ENCODE results near the gene FGF18. TPM values are rescaled to one million over a fixed set of nuclear protein-coding genes. Genes with fewer than 3 reads are reported as not detected.

FGF18 gene
- total RNA-seq, 1 donor from 2014 or later, result 0.13 TPM

DNA sequence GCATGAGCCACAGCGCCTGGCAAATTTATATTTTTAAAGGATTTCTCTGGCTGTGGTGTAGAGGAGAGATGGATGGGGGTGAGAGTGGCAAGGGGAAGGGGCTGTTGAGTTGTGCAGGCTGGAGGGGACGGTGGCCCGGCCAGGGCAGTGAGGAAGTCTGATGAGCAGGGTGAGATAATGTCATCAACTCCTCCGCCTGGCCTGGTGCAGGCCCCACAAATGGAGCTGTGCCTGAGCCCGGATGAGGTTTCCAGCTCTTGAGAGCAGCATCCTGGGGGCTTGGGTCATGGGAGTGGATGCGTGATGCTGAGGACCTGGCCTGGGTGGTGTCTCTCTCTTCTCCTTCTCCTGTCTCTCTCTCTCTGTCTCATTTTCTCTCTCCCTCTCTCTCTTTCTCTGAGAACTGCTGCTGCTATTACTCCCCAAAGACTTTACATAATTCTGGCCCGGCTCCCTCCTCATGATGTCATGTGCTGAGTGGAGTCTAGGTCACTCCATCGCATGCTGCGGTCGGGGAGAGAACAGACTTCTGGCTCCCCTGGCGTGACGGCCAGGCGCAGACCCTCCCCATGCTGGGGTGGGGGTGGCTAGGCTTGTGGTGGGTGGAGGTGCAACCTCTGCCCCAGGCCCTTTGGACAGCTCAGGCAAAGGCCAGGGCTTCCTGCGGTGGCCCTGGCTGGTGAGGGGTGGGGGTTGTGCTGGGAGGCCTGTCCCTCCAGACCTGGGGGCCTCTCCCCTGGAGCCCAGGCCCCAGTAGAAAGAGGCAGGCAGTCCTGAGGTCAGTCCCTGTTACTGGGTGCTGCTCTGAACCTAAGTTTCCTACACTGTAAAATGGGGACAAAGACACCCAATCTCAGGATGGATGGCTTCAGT lies 26.4 kb downstream of the FGF18 start:
- no peak overlapping the region for H3K4me3 Mint-ChIP-seq (ENCODE audit: unreplicated experiment)

DNA sequence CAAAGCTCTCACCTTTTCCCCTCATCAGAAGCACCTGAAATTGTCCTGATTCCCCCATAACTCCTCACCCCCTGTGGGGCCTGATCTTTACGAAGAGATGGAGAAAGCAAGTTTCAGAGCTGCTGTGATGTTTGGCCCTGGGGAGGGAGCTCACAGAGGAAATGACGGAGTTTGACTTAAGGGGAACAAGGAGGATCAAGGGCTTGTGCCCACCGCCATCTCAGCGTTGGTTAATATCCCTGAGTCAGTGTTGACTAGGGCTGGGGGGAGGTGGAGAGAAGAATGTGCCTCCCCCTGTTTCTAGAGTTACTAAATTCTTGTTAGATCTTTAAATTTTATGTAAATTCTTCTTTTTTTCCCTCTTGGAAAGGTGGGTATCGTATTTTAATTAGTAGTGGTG lies 27.8 kb downstream of the FGF18 start:
- H3K4me3 Mint-ChIP-seq (ENCODE audit: unreplicated experiment), result no peak overlapping the region
- H3K36me3 Mint-ChIP-seq (ENCODE audit: low read depth, unreplicated experiment), result peaks cover 8% of the 10 kb centered on the region
- no peak for DNase-seq (ENCODE audit: low spot score)
- H3K4me1 Mint-ChIP-seq (ENCODE audit: unreplicated experiment), result peaks cover 12% of the 10 kb centered on the region
- TF ChIP-seq, protein P1, sequence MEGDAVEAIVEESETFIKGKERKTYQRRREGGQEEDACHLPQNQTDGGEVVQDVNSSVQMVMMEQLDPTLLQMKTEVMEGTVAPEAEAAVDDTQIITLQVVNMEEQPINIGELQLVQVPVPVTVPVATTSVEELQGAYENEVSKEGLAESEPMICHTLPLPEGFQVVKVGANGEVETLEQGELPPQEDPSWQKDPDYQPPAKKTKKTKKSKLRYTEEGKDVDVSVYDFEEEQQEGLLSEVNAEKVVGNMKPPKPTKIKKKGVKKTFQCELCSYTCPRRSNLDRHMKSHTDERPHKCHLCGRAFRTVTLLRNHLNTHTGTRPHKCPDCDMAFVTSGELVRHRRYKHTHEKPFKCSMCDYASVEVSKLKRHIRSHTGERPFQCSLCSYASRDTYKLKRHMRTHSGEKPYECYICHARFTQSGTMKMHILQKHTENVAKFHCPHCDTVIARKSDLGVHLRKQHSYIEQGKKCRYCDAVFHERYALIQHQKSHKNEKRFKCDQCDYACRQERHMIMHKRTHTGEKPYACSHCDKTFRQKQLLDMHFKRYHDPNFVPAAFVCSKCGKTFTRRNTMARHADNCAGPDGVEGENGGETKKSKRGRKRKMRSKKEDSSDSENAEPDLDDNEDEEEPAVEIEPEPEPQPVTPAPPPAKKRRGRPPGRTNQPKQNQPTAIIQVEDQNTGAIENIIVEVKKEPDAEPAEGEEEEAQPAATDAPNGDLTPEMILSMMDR (IDR thresholded peaks at IDR 0.05; ENCODE audit: unreplicated experiment), result no peak
- no peaks in the 10 kb centered on the region for H3K9me3 Mint-ChIP-seq (ENCODE audit: unreplicated experiment)
- H3K27ac Mint-ChIP-seq (ENCODE audit: unreplicated experiment), result no peak overlapping the region
- H3K27me3 Mint-ChIP-seq (ENCODE audit: unreplicated experiment), result peaks cover 20% of the 10 kb centered on the region

More for the DNA sequence above, 26.4 kb downstream of the FGF18 start:
- no peaks in the 10 kb centered on the region for H3K9me3 Mint-ChIP-seq (ENCODE audit: unreplicated experiment)
- peaks cover 19% of the 10 kb centered on the region for H3K27me3 Mint-ChIP-seq (ENCODE audit: unreplicated experiment)
- TF ChIP-seq, protein P1 (IDR thresholded peaks at IDR 0.05; ENCODE audit: unreplicated experiment), result no peak
- peaks cover 12% of the 10 kb centered on the region for H3K4me1 Mint-ChIP-seq (ENCODE audit: unreplicated experiment)
- no peak for DNase-seq (ENCODE audit: low spot score)
- peaks cover 8% of the 10 kb centered on the region for H3K36me3 Mint-ChIP-seq (ENCODE audit: low read depth, unreplicated experiment)
- H3K27ac Mint-ChIP-seq (ENCODE audit: unreplicated experiment), result no peak overlapping the region

DNA sequence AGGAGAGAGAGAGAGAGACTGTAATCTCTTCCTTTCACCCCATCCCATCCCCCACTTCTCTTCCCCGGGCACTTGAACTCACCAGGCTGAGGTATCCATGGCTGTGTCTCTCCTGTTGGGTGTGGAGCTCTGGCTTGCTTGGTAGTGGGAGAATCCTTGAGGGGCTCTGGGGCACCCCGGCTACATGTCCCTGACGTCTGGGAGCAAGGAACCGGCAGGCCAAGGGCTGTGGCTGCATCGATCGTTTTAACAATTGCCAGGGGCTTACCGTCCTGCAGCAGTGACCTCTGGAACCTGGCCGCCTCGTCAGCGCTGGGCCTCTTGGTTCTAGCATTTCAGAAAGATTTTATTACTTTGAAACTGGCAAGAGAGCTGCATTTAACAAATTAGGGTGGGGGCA lies 30.0 kb downstream of the FGF18 start:
- Mint-ChIP-seq H3K4me3 (ENCODE audit: unreplicated experiment) (no peak overlapping the region), H3K4me1 (ENCODE audit: unreplicated experiment) (peaks cover 12% of the 10 kb centered on the region), H3K36me3 (ENCODE audit: low read depth, unreplicated experiment) (peaks cover 8% of the 10 kb centered on the region), H3K27ac (ENCODE audit: unreplicated experiment) (no peak overlapping the region), H3K27me3 (ENCODE audit: unreplicated experiment) (peaks cover 18% of the 10 kb centered on the region), H3K9me3 (ENCODE audit: unreplicated experiment) (no peaks in the 10 kb centered on the region)
- TF ChIP-seq, protein P1 (IDR thresholded peaks at IDR 0.05; ENCODE audit: unreplicated experiment), result no peak
- DNase-seq (ENCODE audit: low spot score), result no peak

DNA sequence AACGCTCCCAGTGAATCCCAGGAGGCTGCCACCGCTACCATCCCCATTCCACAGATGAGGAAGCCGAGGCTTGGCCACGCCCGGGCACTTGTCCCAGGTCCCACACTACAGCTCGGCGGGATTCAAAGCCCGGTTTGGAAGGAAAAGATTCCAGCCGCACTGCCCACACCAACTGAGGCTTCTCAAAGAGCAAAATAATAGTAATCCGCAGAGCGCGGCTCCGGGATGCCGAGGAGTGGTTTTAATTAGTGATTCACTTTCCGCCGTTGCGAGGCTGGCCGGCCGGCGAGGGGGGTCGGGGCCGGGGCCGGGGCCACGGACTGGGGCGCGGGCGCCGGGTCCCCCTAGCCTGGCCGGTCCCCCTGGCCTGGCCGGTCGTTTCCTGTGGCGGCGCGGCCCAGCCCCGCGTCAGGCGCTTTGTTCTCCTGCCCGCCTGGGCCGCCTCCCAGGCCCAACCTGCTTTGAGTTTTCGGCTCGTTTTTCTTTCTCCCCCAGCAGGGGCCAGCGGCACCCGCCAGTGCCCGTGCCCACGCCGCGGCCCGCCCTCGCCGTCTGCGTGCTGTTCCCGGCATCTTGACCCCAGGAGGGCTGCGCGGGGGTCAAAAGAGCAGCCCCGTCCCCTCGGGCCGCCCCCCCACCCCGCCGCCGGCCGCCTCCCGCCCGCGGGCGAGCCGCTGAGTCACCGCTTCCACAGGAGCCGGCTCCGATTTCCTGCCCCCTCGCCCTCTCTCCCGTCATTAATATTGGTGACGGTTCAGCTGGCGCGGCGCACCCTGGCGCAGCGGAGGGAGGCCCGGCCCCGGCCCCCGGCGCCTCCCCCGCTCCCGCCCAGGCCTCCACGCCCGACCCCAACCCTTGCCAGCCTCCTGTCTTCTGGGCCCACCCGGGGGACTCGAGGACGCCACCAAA lies 31.2 kb downstream of the FGF18 start:
- Mint-ChIP-seq H3K36me3 (ENCODE audit: low read depth, unreplicated experiment) (peaks cover 8% of the 10 kb centered on the region), H3K27me3 (ENCODE audit: unreplicated experiment) (peaks cover 16% of the 10 kb centered on the region), H3K4me1 (ENCODE audit: unreplicated experiment) (peaks cover 12% of the 10 kb centered on the region), H3K9me3 (ENCODE audit: unreplicated experiment) (no peaks in the 10 kb centered on the region), H3K4me3 (ENCODE audit: unreplicated experiment) (no peak overlapping the region), H3K27ac (ENCODE audit: unreplicated experiment) (peak overlapping the region; percentile 30)
- DNase-seq (ENCODE audit: low spot score), result peak; percentile 56
- TF ChIP-seq, protein P1 (IDR thresholded peaks at IDR 0.05; ENCODE audit: unreplicated experiment), result no peak

All from endothelial cell (in vitro differentiated cells).